HCT116 (cell line): Measurements from ENCODE around the gene SLC22A8.

Source experiments
- EZH2 ChIP-seq: fragments of 200-600 bp; sonication (generic); IDR thresholded peaks from 2 replicates; pipeline ENCODE4 v1.6.1; 2017; ENCODE audit warnings: antibody characterized with exemption, mixed run types
- JUND ChIP-seq: IDR thresholded peaks from 2 replicates; pipeline ENCODE4 v1.6.1; 2012
- POLR2A ChIP-seq: IDR thresholded peaks from 2 replicates; pipeline ENCODE4 v1.7.0; 2011; ENCODE audit warnings: borderline replicate concordance; ENCODE audit not compliant: insufficient read depth, insufficient read length; ENCODE audit errors: extremely low read depth
- RAD21 ChIP-seq: IDR thresholded peaks from 2 replicates; pipeline ENCODE4 v1.6.1; 2012; ENCODE audit warnings: low read depth, mild to moderate bottlenecking
- YY1 ChIP-seq: IDR thresholded peaks from 2 replicates; pipeline ENCODE4 v1.6.1; 2011; ENCODE audit warnings: low read length, low read depth, moderate library complexity, mild to moderate bottlenecking; ENCODE audit not compliant: insufficient replicate concordance; ENCODE audit errors: extremely low read depth
- TF ChIP-seq, protein P1 (sequence below): IDR thresholded peaks from 2 replicates; pipeline ENCODE4 v1.6.1; 2012; ENCODE audit warnings: low read depth
- TF ChIP-seq, protein P2 (sequence below), 3 experiments: fragments of 200-600 bp in 1 of 3; sonication (generic) in 1 of 3; IDR thresholded peaks in 2 of 3; conservative IDR thresholded peaks in 1 of 3; 2 replicates each; pipeline ENCODE4 v1.5.1; 2012 to 2017; ENCODE audit warnings: low read depth in 2 of 3, low read length in 2 of 3, antibody characterized with exemption in 1 of 3, borderline replicate concordance in 1 of 3, control low read depth in 1 of 3, mild to moderate bottlenecking in 1 of 3, mixed read lengths in 1 of 3, mixed run types in 1 of 3, moderate library complexity in 1 of 3; ENCODE audit not compliant: insufficient read depth in 1 of 3

DNA sequence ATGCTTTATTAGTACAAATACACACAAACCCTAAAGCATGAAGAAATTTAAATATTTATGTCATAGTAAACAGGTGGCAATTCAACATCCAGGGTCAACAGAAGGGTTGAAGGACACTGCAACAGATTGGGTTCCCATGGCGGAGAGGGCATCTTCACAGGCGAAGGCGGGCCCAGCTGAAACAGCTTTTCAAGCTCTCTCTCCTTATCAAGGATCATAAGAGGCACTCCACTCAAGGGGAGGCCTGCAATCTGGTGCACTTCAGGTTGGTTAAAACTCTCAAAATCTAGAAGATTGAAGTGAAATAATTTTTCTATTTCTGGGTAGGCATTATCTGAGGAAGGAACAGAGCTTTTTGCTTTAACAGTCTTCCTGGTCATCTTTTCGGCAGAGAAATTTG lies 16.8 kb upstream of the SLC22A8 start:
- TF ChIP-seq EZH2, result no peak
- TF ChIP-seq, protein P1, sequence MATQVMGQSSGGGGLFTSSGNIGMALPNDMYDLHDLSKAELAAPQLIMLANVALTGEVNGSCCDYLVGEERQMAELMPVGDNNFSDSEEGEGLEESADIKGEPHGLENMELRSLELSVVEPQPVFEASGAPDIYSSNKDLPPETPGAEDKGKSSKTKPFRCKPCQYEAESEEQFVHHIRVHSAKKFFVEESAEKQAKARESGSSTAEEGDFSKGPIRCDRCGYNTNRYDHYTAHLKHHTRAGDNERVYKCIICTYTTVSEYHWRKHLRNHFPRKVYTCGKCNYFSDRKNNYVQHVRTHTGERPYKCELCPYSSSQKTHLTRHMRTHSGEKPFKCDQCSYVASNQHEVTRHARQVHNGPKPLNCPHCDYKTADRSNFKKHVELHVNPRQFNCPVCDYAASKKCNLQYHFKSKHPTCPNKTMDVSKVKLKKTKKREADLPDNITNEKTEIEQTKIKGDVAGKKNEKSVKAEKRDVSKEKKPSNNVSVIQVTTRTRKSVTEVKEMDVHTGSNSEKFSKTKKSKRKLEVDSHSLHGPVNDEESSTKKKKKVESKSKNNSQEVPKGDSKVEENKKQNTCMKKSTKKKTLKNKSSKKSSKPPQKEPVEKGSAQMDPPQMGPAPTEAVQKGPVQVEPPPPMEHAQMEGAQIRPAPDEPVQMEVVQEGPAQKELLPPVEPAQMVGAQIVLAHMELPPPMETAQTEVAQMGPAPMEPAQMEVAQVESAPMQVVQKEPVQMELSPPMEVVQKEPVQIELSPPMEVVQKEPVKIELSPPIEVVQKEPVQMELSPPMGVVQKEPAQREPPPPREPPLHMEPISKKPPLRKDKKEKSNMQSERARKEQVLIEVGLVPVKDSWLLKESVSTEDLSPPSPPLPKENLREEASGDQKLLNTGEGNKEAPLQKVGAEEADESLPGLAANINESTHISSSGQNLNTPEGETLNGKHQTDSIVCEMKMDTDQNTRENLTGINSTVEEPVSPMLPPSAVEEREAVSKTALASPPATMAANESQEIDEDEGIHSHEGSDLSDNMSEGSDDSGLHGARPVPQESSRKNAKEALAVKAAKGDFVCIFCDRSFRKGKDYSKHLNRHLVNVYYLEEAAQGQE, result no peak
- TF ChIP-seq, protein P2, sequence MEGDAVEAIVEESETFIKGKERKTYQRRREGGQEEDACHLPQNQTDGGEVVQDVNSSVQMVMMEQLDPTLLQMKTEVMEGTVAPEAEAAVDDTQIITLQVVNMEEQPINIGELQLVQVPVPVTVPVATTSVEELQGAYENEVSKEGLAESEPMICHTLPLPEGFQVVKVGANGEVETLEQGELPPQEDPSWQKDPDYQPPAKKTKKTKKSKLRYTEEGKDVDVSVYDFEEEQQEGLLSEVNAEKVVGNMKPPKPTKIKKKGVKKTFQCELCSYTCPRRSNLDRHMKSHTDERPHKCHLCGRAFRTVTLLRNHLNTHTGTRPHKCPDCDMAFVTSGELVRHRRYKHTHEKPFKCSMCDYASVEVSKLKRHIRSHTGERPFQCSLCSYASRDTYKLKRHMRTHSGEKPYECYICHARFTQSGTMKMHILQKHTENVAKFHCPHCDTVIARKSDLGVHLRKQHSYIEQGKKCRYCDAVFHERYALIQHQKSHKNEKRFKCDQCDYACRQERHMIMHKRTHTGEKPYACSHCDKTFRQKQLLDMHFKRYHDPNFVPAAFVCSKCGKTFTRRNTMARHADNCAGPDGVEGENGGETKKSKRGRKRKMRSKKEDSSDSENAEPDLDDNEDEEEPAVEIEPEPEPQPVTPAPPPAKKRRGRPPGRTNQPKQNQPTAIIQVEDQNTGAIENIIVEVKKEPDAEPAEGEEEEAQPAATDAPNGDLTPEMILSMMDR (IDR thresholded peaks at IDR 0.05 in 2 of 3, conservative IDR thresholded peaks at IDR 0.05 in 1 of 3; ENCODE audit: borderline replicate concordance in 1 of 3, insufficient read depth in 1 of 3, low read depth in 2 of 3, low read length in 2 of 3), result no peak
- TF ChIP-seq RAD21, result no peak
- no peak for TF ChIP-seq POLR2A
- no peak for TF ChIP-seq JUND
- TF ChIP-seq YY1, result no peak
